Inferior parietal cortex (tissue), 1 donor: Measurements from ENCODE around the gene PLA2R1.
"Not testable (repeated sequence)": the region's sequence is repeated elsewhere in the genome, so short reads cannot be mapped to it uniquely, and the experiment has no call there.

Experiments used
- DNase-seq: peaks from one replicate; pipeline ENCODE4 v3.0.0-alpha.2; 2016; ENCODE audit errors: extremely low spot score

PLA2R1 gene

DNA sequence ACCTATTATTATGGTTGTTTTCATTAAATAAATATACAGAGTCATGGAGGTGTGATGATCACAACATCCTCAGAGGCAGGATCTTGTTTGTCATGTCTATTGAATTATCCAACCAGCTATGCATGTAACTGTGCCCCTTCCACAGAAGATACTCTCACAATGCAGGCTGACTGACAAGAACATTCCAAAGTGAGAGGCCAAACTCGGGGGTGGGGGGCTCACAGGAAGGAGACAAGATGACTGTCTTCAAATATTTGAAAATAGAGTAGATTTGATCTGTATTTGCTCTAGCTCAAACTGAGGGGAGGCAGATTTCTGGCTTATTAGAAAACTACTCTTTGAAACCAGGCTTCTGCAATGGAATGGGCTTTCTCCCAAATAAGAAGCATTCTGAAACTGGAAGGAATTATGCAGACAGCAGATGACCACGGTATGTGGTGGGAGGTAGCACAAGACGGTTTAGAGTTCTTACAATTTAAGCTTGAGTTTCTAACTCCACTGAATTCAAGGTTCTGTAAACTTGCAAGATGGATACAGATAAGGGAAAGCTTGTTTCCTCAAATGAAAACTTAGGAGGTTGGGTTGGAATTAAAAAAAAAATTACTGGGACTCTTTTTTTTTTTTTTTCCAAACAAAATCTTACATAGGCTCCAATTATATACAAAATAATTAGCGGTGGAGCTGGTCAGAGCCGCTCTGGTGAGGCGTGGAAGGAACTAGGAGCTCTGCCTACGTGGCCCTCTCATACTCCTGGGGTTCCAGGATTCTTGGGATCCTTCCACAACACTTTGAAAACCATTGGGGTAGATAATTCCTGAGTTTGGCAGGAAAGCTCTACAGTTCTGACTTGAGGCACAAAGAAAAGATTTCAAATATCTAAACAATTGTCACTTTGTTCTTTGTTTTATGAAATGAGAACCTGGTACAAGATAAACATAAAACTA, 79.3 kb downstream of the PLA2R1 start:
- DNase-seq, result no peak

DNA sequence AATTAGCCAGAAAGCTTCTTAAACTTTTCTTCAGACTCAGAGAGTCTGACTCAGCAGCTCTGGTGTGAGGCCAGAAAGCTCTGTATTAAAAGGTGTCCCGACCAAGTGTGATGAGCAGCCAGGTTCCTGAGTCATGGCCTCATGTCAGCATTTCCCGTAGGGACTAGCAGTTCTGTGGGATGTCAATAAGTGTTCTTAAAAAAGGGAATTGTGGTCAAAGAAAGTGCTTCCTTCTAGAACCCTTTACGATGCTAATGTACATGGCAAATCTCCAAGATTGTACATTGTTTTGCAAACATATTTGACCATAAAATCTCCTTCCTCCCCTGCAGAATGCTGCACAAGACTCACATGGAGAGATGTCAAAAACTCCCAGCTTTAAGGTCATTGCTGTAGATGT, 80.1 kb downstream of the PLA2R1 start:
- no peak for DNase-seq

DNA sequence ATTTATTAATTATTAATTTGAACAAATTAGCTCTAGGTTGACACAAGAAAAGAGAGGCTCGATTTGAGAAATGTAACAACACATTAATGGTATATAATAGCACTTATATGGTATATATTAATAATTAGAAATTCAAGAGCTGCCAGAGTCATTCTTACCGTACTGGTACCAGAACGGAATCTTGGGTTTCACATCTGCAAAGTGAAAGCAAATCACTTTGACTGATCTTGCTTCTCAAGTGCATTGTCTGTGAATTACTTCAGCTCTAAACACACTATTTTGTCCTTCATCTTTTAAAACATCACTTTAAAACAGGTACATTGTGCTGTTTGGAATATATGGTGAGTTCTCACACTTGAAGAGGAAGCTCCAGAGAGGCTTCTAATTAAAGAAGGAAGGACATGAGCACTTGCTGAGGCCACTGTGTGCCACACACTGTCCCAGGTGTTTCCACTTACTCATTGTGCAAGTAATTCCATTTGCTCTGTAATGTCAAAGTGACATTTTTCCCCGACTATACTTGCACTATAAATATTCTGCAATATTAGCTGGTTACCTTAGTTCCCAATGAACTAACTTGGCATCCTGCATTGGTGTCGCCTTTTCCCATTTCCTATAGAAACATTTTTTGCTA, 85.8 kb downstream of the PLA2R1 start:
- no peak for DNase-seq

GRCh38 chr2:159973325-159973724, 89.1 kb downstream of the PLA2R1 start:
- DNase-seq, result no peak

GRCh38 chr2:159971365-159972152, 90.9 kb downstream of the PLA2R1 start:
- DNase-seq, result no peak

DNA sequence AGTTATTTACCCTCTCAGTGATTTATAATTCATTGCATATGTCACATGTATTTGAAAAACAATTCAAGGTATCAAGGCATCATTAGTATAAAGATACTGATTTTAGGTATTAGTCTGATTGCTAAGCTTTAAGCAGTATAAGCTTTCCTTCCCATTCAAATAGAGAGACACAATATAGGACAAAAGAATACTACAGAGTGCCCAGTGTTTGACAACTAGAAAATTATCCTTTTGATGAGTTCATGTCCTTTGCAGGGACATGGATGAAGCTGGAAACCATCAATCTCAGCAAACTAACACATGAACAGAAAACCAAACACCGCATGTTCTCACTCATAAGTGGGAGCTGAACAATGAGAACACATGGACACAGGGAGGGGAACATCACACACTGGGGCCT, 91.9 kb downstream of the PLA2R1 start:
- not testable (repeated sequence) for DNase-seq

DNA sequence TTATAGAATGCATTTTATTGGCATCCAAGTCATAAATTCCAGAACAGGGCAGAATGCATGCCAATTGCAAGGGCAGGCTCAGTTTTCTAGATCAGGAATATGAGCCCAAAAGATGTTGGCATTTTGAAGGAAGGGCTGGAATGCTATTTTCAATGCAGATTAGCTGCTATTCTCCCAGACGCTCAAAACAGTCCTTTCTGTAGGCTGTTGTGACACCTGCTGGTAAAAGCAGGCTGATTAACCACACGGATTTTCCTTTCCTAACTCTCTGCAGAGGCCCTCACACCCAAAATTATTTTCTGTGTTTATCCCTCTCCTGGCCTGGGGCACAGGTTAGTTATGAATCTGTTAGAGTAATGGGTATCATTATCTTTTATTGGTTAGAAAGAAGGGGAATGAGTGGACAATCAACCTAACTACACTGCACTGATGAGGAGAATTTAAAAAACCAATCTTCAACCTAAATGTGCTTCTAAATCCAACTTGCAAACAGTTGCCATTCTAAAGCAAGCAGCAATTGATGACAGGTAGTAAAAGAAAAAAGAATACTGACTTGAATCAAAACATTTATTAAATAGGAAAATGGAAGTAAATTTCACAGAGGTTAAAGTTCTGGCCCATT, 94.0 kb downstream of the PLA2R1 start:
- peak; percentile 61 for DNase-seq

GRCh38 chr2:159963700-159964099, 98.7 kb downstream of the PLA2R1 start:
- no peak for DNase-seq

GRCh38 chr2:159962513-159962912, 99.9 kb downstream of the PLA2R1 start:
- DNase-seq, result not testable (repeated sequence)

GRCh38 chr2:159961451-159961850, 101.0 kb downstream of the PLA2R1 start:
- DNase-seq, result no peak

DNA sequence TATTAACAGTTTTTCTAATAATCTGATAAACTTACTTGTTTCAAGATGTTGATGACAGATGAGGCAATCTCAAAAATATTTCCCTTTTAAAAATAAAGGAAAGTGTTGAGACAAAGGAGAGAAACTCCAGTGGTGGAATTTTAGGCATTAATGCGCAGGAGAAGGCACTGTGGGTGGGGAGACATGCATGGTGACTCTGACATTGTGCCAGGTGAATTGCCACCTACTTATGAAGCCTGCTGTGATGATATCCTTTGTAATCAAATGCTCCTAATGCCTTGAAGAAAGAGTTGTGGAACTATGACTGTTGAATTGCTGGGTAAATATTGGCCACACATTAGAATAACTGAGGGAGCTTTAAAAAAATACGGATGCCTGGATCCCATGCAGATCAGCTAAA, 101.4 kb downstream of the PLA2R1 start:
- DNase-seq, result no peak

- no peak for DNase-seq
These were observed 102.0 kb downstream of the PLA2R1 start for GRCh38 chr2:159960414-159960813.

DNA sequence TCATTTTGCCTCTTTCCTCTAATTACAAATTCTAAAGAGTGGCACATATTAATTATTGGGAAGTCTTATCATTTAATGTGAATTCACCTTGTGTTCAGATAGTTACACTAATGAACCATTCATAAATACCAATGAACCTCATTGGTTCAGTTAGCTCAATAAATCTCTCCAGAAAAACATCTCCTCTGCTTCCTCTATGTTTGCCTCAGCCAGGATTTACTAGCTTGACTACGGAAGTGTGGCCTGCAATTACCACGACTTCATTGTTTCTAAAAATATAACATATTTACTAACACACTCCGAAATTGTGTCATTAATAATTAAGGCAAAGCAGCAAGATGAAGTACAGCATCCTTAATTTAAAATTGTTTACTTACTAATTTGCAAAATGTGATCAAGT, 103.3 kb downstream of the PLA2R1 start:
- no peak for DNase-seq

DNA sequence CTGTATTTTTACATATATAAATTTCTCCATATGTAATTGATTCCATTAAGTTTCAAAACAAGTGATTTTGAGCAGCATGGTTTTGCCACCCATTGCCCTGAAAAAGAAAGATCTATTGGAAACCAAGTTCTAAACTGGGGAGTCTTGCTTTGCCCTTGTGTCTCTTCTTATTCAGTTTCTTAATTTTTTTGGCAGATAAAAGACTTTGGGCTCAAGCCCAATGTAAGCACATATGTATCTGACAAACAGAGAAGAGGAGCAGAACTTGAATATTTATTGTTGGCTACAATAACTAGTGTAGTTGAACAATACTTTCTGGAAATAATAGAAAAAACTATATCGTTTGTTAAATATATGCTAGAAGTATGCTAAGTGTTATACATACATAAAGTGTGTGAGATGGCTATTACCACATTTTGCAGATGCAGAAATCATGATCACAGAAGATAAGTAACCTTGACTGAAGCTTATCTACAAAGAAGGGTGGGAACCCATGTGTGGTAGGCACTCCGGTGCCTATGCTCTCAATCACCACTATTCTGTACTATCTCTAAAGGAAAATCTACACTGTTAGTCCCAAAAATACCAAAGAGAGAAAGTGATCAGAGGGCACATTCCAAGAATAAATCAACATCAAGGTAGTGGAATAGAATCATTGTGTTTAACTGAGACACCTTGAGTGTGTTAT, 109.1 kb downstream of the PLA2R1 start:
- DNase-seq, result no peak

GRCh38 chr2:159946326-159946999, 116.0 kb downstream of the PLA2R1 start:
- DNase-seq, result no peak

- DNase-seq, result no peak
These were observed 117.5 kb downstream of the PLA2R1 start for GRCh38 chr2:159944874-159945273.

- DNase-seq, result no peak
These were observed 120.3 kb downstream of the PLA2R1 start for GRCh38 chr2:159942146-159942545.

DNA sequence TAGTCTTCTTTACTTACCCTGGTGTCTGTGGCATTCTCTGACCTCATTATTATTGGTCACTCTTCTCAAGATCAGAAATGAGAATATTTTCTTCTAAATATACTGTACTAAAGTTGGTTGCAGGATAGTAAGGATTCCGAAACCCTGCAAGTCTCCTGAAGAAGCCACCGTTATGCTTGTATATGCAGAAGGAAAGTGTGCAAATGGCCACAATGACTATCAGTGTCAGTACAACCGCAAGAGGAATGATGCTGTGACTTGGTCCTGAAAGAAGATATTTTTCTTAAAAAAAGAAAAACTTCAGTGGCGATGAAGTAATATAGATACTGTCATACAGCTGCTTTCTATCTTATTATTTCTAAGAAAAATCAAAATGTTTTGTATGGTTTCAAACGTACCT, 120.7 kb downstream of the PLA2R1 start:
- no peak for DNase-seq

DNA sequence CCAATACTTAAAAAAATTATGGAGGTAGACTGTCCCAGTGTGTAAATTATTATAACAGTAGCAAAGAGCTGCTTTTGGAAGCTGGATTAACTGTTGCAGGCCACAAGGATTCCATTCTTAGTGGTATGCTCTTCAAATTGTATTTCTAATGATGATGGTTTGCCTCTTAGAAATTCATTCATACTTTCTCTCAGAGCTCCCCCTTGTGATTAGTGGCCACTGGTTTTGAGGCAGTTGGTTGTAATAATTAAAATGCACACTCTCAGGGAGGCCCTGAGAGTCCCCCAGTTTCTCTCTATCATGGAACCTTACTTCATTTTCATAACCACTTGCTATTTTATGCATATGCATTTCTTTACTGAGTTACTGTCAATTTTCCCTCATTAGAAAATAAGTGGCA, 122.5 kb downstream of the PLA2R1 start:
- DNase-seq, result peak; percentile 22

DNA sequence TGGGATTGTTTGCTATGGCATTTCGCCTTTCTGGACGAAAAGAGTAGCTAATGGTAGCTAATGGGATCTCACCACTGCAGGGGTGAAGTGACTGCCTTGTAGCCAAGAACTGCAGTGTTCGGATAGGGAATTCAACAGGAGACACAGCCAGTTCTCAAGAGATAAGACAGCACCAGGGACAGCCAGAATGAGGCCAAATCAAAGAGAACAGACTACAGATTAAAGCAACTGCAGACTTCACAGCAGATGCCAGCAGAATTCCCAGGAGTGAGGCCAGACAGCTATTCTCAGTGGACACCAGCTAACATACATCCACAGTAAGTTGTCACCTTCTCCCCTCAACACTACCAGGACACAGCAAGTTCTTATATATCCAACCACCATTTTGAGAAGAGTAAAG, 124.0 kb downstream of the PLA2R1 start:
- no peak for DNase-seq

GRCh38 chr2:159936471-159936870, 125.9 kb downstream of the PLA2R1 start:
- DNase-seq, result no peak
